Calu3 (cell line): Measurements from ENCODE around the gene RCOR1. TPM values are rescaled to one million over a fixed set of nuclear protein-coding genes. Genes with fewer than 3 reads are reported as not detected.

ENCODE experiments used
- BruUV-seq: library from RNA; stranded (reverse); fragments of 400-500 nt; replicated peaks from 2 replicates; lab custom pipeline; 2021; lab: Mats Ljungman, UMichigan
- CTCF ChIA-PET: fragments of 300-600 bp; sonication (Branson Sonifier 250); formaldehyde crosslinking; loops from one replicate; lab custom pipeline; 2022; ENCODE audit warnings: antibody characterized with exemption; lab: Charles Lee
- DNase-seq: peaks from one replicate; pipeline ENCODE4 v3.0.0; 2022
- H3K27ac Mint-ChIP-seq: one replicate; pipeline ENCODE4 v1.8.0; 2022; ENCODE audit warnings: mixed read lengths; ENCODE audit not compliant: unreplicated experiment
- H3K27me3 Mint-ChIP-seq: one replicate; pipeline ENCODE4 v1.8.0; 2022; ENCODE audit warnings: mixed read lengths; ENCODE audit not compliant: unreplicated experiment
- H3K36me3 Mint-ChIP-seq: one replicate; pipeline ENCODE4 v1.8.0; 2022; ENCODE audit warnings: mild to moderate bottlenecking, moderate library complexity, mixed read lengths; ENCODE audit not compliant: insufficient read depth, unreplicated experiment
- H3K4me1 Mint-ChIP-seq: one replicate; pipeline ENCODE4 v1.8.0; 2022; ENCODE audit warnings: mild to moderate bottlenecking, low read depth, mixed read lengths; ENCODE audit not compliant: unreplicated experiment
- H3K4me3 Mint-ChIP-seq: one replicate; pipeline ENCODE4 v1.8.0; 2022; ENCODE audit warnings: mild to moderate bottlenecking, low read depth, moderate library complexity, mixed read lengths; ENCODE audit not compliant: unreplicated experiment
- H3K9me3 Mint-ChIP-seq: one replicate; pipeline ENCODE4 v1.8.0; 2022; ENCODE audit warnings: low read depth, mixed read lengths; ENCODE audit not compliant: unreplicated experiment
- intact Hi-C: fragments of 100-400 bp; cut with micrococcal nuclease; formaldehyde crosslinking; loops from one replicate; pipeline ENCODE4 v1.10.0; 2022; ENCODE audit not compliant: unreplicated experiment
- total RNA-seq: library from RNA; stranded (reverse); gene quantifications from 2 replicates; pipeline ENCODE4 v1.2.3, GENCODE V29; 2022
- TF ChIP-seq, protein P1 (sequence below): fragments of 200-600 bp; IDR thresholded peaks from one replicate; pipeline ENCODE4 v1.8.0; 2022; ENCODE audit warnings: antibody characterized with exemption; ENCODE audit not compliant: unreplicated experiment

RCOR1 gene
- total RNA-seq, 1 experiment from 2014 or later: 28.6 TPM

DNA sequence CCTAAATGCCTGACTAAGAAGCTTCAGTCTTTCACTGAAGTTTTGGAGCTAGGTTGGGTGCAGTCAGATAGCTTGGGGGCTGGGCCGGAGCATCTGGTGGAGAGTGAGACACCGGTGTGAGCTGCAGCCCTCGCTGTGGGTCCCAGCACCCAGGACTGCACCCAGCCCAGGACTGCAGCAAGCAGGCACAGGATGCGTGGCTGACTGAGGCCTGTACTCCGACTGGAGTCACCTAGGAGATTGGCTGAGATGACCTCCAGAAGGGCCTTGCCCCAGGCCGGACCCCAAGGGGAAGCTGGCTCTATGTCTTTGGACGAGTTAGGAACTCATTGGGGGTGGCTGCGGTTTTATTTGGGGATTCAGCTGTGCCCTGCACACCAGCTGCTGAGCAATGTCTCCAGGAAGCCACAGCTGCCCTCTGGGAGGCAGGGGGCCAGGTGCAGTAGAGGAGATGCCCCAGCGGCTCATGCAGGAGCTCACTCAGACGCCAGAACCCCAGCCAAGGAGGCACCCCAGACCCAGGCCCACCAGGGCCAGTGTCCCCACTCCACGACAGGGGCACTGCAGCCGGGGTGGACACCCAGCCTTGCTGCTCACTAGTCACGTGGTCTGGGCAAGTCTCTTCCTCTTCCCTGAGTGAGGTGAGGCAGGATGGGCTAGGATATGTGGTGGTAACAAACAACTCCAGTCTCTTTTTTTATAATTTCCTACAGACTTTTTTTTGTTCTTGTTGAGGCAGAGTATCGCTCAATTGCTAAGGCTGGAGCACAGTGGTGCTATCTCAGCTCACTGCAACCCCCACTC is 31.8 kb upstream of the RCOR1 start:
- CTCF ChIA-PET: no interaction called here
- no peak for DNase-seq
- H3K9me3 Mint-ChIP-seq: no peaks in the 10 kb centered on the region
- no peaks in the 10 kb centered on the region for H3K36me3 Mint-ChIP-seq
- intact Hi-C loops: no loop called here
- no peak overlapping the region for H3K27ac Mint-ChIP-seq
- H3K4me3 Mint-ChIP-seq: no peak overlapping the region
- no peaks in the 10 kb centered on the region for H3K27me3 Mint-ChIP-seq
- TF ChIP-seq, protein P1, sequence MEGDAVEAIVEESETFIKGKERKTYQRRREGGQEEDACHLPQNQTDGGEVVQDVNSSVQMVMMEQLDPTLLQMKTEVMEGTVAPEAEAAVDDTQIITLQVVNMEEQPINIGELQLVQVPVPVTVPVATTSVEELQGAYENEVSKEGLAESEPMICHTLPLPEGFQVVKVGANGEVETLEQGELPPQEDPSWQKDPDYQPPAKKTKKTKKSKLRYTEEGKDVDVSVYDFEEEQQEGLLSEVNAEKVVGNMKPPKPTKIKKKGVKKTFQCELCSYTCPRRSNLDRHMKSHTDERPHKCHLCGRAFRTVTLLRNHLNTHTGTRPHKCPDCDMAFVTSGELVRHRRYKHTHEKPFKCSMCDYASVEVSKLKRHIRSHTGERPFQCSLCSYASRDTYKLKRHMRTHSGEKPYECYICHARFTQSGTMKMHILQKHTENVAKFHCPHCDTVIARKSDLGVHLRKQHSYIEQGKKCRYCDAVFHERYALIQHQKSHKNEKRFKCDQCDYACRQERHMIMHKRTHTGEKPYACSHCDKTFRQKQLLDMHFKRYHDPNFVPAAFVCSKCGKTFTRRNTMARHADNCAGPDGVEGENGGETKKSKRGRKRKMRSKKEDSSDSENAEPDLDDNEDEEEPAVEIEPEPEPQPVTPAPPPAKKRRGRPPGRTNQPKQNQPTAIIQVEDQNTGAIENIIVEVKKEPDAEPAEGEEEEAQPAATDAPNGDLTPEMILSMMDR: no peak
- H3K4me1 Mint-ChIP-seq: no peaks in the 10 kb centered on the region
- BruUV-seq: no TSS peak

DNA sequence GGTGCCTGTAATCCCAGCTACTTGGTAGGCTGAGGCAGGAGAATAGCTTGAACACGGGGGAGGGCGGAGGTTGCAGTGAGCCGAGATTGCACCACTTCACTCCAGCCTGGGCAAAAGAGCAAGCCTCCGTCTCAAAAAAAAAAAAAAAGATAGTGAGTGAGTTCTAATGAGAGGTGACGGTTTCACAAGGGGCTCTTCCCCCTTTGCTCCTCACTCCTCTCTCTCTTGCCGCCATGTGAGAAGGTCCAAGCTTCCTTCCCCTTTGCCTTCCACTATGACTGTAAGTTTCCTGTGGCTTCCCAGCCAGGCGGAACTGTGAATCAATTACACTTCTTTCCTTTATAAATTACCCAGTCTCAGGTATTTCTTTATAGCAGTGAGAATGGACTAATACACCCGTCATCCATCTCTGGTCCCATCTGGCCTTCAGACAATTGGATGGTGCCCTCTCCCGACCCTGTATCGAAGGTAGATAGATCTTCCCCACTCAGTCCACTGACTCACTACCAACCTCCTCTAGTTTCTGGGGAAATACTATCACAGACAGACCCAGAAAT is 27.0 kb upstream of the RCOR1 start:
- no peak overlapping the region for H3K27ac Mint-ChIP-seq
- TF ChIP-seq, protein P1: no peak
- intact Hi-C loops: no loop called here
- H3K4me1 Mint-ChIP-seq: peaks cover 11% of the 10 kb centered on the region
- H3K4me3 Mint-ChIP-seq: no peak overlapping the region
- no peaks in the 10 kb centered on the region for H3K9me3 Mint-ChIP-seq
- no peaks in the 10 kb centered on the region for H3K36me3 Mint-ChIP-seq
- no TSS peak for BruUV-seq
- CTCF ChIA-PET: interaction anchor here (0.6 kb wide), 1 partner anchor 348 kb away, joined by 3 read pairs; no protein-coding TSS in a partner anchor
- no peak for DNase-seq
- no peaks in the 10 kb centered on the region for H3K27me3 Mint-ChIP-seq

DNA sequence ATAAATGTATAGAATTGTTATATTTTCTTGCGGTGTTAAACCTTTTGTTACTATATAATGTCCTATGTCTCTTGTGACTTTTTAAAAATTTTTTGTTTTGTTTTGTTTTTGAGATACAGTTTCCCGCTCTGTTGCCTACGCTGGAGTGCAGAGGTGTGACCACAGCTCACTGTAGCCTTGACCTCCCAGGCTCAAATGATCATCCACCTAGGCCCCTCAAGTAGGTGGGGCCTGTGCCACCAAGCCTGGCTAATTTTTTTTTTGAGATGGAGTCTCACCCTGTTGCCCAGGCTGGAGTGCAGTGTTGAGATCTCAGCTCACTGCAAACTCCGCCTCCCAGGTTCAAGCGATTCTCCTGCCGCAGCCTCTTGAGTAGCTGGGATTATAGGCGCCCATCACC is 26.5 kb upstream of the RCOR1 start:
- peaks cover 11% of the 10 kb centered on the region for H3K4me1 Mint-ChIP-seq
- TF ChIP-seq, protein P1: no peak
- intact Hi-C loops: no loop called here
- CTCF ChIA-PET: no interaction called here
- no peaks in the 10 kb centered on the region for H3K9me3 Mint-ChIP-seq
- no peak for DNase-seq
- no peaks in the 10 kb centered on the region for H3K36me3 Mint-ChIP-seq
- H3K4me3 Mint-ChIP-seq: no peak overlapping the region
- no TSS peak for BruUV-seq
- no peak overlapping the region for H3K27ac Mint-ChIP-seq
- H3K27me3 Mint-ChIP-seq: no peaks in the 10 kb centered on the region

DNA sequence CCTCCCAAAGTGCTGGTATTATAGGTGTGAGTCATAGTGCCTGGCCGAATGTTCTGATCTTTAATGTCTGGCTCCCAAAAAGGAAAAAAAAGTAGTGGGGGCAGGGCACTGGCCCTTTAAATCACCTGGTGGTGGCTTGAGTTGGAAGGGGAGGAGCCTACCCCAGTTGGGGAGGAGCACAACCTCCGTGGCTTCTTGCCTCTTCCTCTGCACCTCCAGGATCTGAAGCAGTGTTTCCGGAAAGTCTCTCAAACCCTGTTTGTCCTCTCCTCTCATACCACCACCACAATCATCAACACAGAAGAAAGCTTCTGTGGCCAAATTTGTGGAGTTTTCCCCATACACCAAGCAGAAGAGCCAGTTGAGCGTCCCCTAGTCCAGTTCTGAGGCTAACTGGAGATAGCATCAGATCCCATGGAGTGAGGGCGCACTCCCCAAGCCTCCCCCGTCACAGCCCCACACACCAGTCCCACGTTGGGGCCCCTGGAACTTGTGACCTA is 24.3 kb upstream of the RCOR1 start:
- Mint-ChIP-seq H3K27ac (no peak overlapping the region), H3K36me3 (no peaks in the 10 kb centered on the region), H3K4me3 (no peak overlapping the region), H3K4me1 (peaks cover 11% of the 10 kb centered on the region), H3K27me3 (no peaks in the 10 kb centered on the region), H3K9me3 (no peaks in the 10 kb centered on the region)
- BruUV-seq: no TSS peak
- intact Hi-C loops: no loop called here
- peak; percentile 63 for DNase-seq
- TF ChIP-seq, protein P1: no peak
- CTCF ChIA-PET: no interaction called here
